ENCODE results near the gene AURKAIP1.
A peak's percentile ranks its signal among the peaks of the same experiment; 100 is the strongest.

Gene AURKAIP1

DNA sequence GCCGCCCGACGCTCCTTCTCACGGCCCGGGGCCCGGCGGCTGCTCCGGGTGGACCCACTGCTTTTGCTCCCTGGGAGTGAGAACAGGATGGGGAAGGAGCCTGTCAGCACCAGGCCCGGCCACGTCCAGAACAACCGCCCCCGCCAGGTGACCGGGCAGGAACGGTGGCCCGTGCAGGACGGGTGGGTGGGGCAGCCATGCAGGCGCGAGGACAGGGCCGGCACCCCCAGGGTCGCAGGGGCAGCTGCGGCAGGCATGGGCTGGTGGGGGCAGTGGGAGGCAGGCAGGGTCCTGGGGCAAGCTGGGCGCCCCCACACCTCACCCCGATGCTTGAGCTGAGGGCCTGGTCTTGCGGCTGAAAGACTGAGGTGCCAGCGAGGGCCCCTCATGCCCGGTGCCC, 38.6 kb downstream of the AURKAIP1 start:
- TF ChIP-seq TAF1 (IDR thresholded peaks at IDR 0.05; ENCODE audit: borderline replicate concordance, insufficient read depth, low read length) (no peak), FOXP2 (optimal IDR thresholded peaks at IDR 0.05; ENCODE audit: borderline replicate concordance, extremely low read depth, extremely low read length, insufficient read depth) (no peak), POLR2AphosphoS5 (IDR thresholded peaks at IDR 0.05; ENCODE audit: low read depth, low read length) (no peak), SIN3A (IDR thresholded peaks at IDR 0.05; ENCODE audit: borderline replicate concordance, insufficient read depth, low read length) (no peak)
- TF ChIP-seq, protein P1, sequence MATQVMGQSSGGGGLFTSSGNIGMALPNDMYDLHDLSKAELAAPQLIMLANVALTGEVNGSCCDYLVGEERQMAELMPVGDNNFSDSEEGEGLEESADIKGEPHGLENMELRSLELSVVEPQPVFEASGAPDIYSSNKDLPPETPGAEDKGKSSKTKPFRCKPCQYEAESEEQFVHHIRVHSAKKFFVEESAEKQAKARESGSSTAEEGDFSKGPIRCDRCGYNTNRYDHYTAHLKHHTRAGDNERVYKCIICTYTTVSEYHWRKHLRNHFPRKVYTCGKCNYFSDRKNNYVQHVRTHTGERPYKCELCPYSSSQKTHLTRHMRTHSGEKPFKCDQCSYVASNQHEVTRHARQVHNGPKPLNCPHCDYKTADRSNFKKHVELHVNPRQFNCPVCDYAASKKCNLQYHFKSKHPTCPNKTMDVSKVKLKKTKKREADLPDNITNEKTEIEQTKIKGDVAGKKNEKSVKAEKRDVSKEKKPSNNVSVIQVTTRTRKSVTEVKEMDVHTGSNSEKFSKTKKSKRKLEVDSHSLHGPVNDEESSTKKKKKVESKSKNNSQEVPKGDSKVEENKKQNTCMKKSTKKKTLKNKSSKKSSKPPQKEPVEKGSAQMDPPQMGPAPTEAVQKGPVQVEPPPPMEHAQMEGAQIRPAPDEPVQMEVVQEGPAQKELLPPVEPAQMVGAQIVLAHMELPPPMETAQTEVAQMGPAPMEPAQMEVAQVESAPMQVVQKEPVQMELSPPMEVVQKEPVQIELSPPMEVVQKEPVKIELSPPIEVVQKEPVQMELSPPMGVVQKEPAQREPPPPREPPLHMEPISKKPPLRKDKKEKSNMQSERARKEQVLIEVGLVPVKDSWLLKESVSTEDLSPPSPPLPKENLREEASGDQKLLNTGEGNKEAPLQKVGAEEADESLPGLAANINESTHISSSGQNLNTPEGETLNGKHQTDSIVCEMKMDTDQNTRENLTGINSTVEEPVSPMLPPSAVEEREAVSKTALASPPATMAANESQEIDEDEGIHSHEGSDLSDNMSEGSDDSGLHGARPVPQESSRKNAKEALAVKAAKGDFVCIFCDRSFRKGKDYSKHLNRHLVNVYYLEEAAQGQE (IDR thresholded peaks at IDR 0.05; ENCODE audit: insufficient read depth in 1 of 2, low read depth in 2 of 2, low read length in 2 of 2): no peak

GRCh38 chr1:1335792-1336248, 39.2 kb downstream of the AURKAIP1 start:
- TF ChIP-seq FOXP2 (optimal IDR thresholded peaks at IDR 0.05; ENCODE audit: borderline replicate concordance, extremely low read depth, extremely low read length, insufficient read depth): no peak
- no peak for TF ChIP-seq SIN3A (IDR thresholded peaks at IDR 0.05; ENCODE audit: borderline replicate concordance, insufficient read depth, low read length)
- no peak for TF ChIP-seq POLR2AphosphoS5 (IDR thresholded peaks at IDR 0.05; ENCODE audit: low read depth, low read length)
- no peak for TF ChIP-seq TAF1 (IDR thresholded peaks at IDR 0.05; ENCODE audit: borderline replicate concordance, insufficient read depth, low read length)
- TF ChIP-seq, protein P1 (IDR thresholded peaks at IDR 0.05; ENCODE audit: insufficient read depth in 1 of 2, low read depth in 2 of 2, low read length in 2 of 2): no peak

DNA sequence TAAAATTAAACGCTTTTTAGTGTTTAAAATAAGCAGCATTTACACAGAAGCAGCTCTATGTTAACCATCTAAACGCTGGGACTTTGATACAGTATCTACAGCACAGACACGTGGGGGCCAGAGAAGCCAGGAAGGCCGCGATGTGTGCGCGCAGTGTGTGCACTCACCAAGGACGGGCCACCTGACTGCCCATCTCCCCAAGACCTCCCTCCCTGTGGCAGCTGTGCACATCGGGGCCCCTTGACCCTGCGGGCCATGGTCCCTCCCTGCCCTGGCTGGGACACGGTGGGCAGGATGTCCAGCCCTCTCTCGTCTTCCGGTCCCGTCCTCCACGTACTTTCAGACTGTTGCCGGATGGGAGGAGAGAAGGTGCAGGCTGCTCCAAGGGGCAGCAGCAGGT, 39.7 kb downstream of the AURKAIP1 start:
- TF ChIP-seq POLR2AphosphoS5 (IDR thresholded peaks at IDR 0.05; ENCODE audit: low read depth, low read length) (no peak), TAF1 (IDR thresholded peaks at IDR 0.05; ENCODE audit: borderline replicate concordance, insufficient read depth, low read length) (no peak), FOXP2 (optimal IDR thresholded peaks at IDR 0.05; ENCODE audit: borderline replicate concordance, extremely low read depth, extremely low read length, insufficient read depth) (no peak), SIN3A (IDR thresholded peaks at IDR 0.05; ENCODE audit: borderline replicate concordance, insufficient read depth, low read length) (no peak)
- TF ChIP-seq, protein P1 (IDR thresholded peaks at IDR 0.05; ENCODE audit: insufficient read depth in 1 of 2, low read depth in 2 of 2, low read length in 2 of 2): no peak

- TF ChIP-seq POLR2AphosphoS5 (IDR thresholded peaks at IDR 0.05; ENCODE audit: low read depth, low read length) (no peak), SIN3A (IDR thresholded peaks at IDR 0.05; ENCODE audit: borderline replicate concordance, insufficient read depth, low read length) (peak; percentile 59; the same call in 1 of the 2 replicates), TAF1 (IDR thresholded peaks at IDR 0.05; ENCODE audit: borderline replicate concordance, insufficient read depth, low read length) (no peak), FOXP2 (optimal IDR thresholded peaks at IDR 0.05; ENCODE audit: borderline replicate concordance, extremely low read depth, extremely low read length, insufficient read depth) (no peak)
- TF ChIP-seq, protein P1 (IDR thresholded peaks at IDR 0.05; ENCODE audit: insufficient read depth in 1 of 2, low read depth in 2 of 2, low read length in 2 of 2): peak; percentile 90 to 95
Observed at GRCh38 chr1:1334835-1335234, 40.2 kb downstream of the AURKAIP1 start.

Data from PFSK-1 (cell line).